ENCODE measurements around the gene ANGPTL1.

The ANGPTL1 gene

GRCh38 chr1:178870944-178871343, at the start of gene ANGPTL1:
ANGPTL1 (minus strand) TSS chr1:178871077; CDS start chr1:178865776, 5,301 bp downstream.
- DNase-seq, result no peak

GRCh38 chr1:178919581-178919980, 48.7 kb upstream of the ANGPTL1 start:
- DNase-seq, result no peak

GRCh38 chr1:178918955-178919354, 48.1 kb upstream of the ANGPTL1 start:
- no peak for DNase-seq

- DNase-seq, result no peak
Observed at GRCh38 chr1:178918308-178918707, 47.4 kb upstream of the ANGPTL1 start.

- no peak for DNase-seq
Observed at GRCh38 chr1:178916448-178917174, 45.7 kb upstream of the ANGPTL1 start.

GRCh38 chr1:178912597-178912996, 41.7 kb upstream of the ANGPTL1 start:
- DNase-seq, result no peak

- no peak for DNase-seq
Observed at GRCh38 chr1:178910023-178910422, 39.1 kb upstream of the ANGPTL1 start.

GRCh38 chr1:178908358-178908757, 37.5 kb upstream of the ANGPTL1 start:
- DNase-seq, result no peak

GRCh38 chr1:178901482-178902125, 30.7 kb upstream of the ANGPTL1 start:
- DNase-seq, result no peak

GRCh38 chr1:178899402-178899801, 28.5 kb upstream of the ANGPTL1 start:
- DNase-seq, result no peak

- DNase-seq, result no peak
Observed at GRCh38 chr1:178898401-178898800, 27.5 kb upstream of the ANGPTL1 start.

GRCh38 chr1:178895928-178896327, 25.1 kb upstream of the ANGPTL1 start:
- no peak for DNase-seq

GRCh38 chr1:178886551-178886950, 15.7 kb upstream of the ANGPTL1 start:
- no peak for DNase-seq

- no peak for DNase-seq
Observed at GRCh38 chr1:178885869-178886268, 15.0 kb upstream of the ANGPTL1 start.

- DNase-seq, result no peak
Observed at GRCh38 chr1:178881950-178882349, 11.1 kb upstream of the ANGPTL1 start.

- DNase-seq, result no peak
Observed at GRCh38 chr1:178877896-178878295, 7.0 kb upstream of the ANGPTL1 start.

- no peak for DNase-seq
Observed at GRCh38 chr1:178875936-178876335, 5.1 kb upstream of the ANGPTL1 start.

- DNase-seq, result no peak
Observed at GRCh38 chr1:178874966-178875365, 4.1 kb upstream of the ANGPTL1 start.

GRCh38 chr1:178871551-178872320, 859 bp upstream of the ANGPTL1 start:
- DNase-seq, result no peak

GRCh38 chr1:178870221-178870620, 656 bp downstream of the ANGPTL1 start:
- DNase-seq, result no peak

- DNase-seq, result no peak
Observed at GRCh38 chr1:178869119-178869697, 1.7 kb downstream of the ANGPTL1 start.

GRCh38 chr1:178868706-178869105, 2.2 kb downstream of the ANGPTL1 start:
- no peak for DNase-seq

- no peak for DNase-seq
Observed at GRCh38 chr1:178867670-178868069, 3.2 kb downstream of the ANGPTL1 start.
